Retinal pigment epithelial cell (primary cell): Measurements from ENCODE around the gene NFATC2.
"Not testable (repeated sequence)": the region's sequence is repeated elsewhere in the genome, so short reads cannot be mapped to it uniquely, and the experiment has no call there.

ENCODE experiments used
- DNase-seq: peaks from one replicate; pipeline ENCODE4 v3.0.0-alpha.2; 2010; ENCODE audit warnings: low read depth
- H3K4me3 ChIP-seq: 2 replicates; pipeline ENCODE4 v1.5.1; 2011; ENCODE audit warnings: mild to moderate bottlenecking, low read length, control low read depth, moderate library complexity
- TF ChIP-seq, protein P1 (sequence below): conservative IDR thresholded peaks from 2 replicates; pipeline ENCODE4 v1.5.1; 2011; ENCODE audit warnings: low read depth, low read length, control low read depth, inconsistent platforms

NFATC2 gene

DNA sequence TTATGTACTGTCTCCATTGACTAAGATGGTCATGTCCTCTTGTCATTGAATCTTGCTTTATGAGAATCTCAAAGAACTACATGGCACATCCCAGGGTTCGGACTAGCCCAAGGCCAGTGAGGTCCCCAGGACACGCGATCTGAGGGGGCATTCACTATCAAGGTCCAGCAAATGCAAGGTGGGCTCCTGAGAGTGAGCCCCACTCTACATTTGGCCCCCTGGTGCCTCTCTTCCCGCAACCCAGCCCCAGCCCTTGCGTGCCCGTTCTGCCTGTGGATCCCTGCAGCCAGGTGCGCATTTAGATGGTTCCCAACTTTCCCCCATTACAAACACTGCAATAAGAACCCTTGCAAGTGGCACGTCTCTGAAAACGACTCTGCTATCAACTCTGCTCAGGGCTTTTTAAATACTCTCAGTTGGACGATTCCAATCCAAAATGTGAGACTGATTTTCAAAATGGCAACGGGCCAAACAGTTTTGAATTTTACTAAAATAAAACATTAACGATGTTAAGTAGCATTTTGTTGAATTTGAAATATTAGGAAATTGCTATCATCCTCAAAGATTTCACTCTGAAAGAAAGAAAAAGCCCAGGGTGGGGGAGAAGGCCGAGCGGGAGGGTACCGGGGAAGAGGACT, 59.6 kb downstream of the NFATC2 start:
- H3K4me3 ChIP-seq = no peak overlapping the region
- DNase-seq = no peak
- TF ChIP-seq, protein P1, sequence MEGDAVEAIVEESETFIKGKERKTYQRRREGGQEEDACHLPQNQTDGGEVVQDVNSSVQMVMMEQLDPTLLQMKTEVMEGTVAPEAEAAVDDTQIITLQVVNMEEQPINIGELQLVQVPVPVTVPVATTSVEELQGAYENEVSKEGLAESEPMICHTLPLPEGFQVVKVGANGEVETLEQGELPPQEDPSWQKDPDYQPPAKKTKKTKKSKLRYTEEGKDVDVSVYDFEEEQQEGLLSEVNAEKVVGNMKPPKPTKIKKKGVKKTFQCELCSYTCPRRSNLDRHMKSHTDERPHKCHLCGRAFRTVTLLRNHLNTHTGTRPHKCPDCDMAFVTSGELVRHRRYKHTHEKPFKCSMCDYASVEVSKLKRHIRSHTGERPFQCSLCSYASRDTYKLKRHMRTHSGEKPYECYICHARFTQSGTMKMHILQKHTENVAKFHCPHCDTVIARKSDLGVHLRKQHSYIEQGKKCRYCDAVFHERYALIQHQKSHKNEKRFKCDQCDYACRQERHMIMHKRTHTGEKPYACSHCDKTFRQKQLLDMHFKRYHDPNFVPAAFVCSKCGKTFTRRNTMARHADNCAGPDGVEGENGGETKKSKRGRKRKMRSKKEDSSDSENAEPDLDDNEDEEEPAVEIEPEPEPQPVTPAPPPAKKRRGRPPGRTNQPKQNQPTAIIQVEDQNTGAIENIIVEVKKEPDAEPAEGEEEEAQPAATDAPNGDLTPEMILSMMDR = no peak

DNA sequence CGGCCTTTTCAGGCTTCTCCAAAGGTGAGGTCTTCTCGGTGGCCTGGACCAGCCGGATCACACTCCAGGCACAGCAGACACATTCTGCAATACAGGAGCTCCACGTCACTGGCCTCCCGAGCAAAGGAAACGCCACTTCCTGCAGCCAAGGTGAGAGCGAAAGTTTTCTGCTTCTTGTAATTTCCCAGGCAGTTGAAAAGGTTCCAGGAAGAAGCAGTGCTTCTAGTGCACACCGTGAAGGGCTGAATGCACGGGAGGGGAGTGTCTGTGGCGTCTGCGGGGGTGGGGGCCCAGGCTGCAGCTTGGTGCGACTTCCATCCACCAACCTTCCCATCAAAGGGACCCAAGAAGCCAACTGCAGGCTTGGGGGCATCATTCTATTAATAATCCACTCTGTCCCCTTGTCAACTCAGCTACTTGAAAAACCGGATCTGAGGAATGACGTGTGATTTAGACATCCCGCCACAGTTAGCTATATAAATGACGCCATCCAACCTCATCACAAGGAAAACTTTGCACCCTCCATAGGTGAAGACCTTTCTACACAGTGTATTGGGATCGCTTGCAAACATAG, 61.1 kb downstream of the NFATC2 start:
- no peak overlapping the region for H3K4me3 ChIP-seq
- TF ChIP-seq, protein P1 = no peak
- DNase-seq = no peak

DNA sequence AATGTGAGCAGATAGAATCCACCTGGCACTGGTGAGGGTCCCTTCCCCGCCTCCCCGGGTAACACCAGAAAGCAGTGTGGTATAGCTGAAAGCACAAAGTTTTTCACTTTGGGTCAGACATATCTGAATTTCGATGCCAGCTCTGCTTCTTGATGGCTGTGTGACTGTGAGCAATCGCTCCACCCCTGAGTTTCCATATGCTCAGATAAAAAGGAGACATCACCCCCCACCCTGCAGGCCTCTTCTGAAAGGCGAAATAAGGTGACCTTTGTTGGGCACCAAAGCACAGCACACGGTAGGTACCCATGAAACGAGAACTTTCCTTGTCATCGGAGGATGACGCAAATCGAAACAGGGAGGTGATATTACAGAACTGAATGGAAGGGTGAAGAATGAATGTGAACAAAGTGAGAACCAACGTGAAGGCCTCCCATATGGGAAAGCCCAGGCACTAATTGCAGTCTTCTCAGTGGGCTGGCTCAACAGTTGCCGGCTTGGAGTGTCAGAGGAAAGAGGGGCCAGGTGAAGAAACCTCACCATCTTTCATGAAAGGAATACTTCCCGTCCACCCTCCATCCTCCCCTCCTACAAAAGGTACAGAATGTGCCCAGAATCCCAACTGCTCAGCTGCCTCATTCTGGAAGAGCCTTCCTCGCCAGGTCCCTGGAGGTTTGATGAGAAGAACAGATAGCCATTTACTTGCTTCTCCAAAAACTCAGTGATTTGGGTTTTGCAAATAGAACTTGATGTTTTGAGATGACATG, 61.8 kb downstream of the NFATC2 start:
- H3K4me3 ChIP-seq = no peak overlapping the region
- no peak for DNase-seq
- TF ChIP-seq, protein P1 = no peak

DNA sequence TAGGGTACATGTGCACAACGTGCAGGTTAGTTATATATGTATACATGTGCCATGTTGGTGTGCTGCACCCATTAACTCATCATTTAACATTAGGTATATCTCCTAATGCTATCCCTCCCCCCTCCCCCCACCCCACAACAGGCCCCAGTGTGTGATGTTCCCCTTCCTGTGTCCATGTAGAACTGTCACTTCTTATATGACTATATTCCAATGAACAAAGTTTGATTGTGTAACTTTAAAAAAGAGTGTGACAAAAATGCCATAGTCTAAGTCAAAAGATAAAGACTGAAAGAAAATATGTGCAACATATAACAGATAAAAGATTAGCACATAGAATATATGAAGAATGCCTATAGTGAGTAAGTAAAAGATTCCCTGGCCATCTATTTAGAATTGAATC, 66.4 kb downstream of the NFATC2 start:
- not testable (repeated sequence) for H3K4me3 ChIP-seq, DNase-seq

DNA sequence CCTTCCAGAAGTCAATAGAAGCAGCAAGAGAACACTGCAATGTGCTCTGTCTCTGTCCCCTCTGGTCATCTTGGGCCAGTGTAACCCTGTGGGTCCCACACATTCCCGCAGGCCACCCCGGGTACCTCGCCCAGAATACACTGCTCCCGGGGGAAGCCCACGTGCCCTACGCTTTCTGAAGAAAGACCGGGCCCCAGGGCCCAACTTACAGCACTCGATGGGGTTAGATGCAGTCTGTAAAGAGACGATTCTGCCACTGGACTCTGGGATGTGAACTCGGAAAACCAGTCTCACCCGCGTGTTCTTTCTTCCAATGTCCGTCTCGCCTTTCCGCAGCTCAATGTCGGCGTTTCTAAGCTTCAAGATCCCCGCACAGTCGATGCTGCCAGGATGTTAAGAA, 68.7 kb downstream of the NFATC2 start:
- H3K4me3 ChIP-seq = no peak overlapping the region
- TF ChIP-seq, protein P1 = no peak
- no peak for DNase-seq

DNA sequence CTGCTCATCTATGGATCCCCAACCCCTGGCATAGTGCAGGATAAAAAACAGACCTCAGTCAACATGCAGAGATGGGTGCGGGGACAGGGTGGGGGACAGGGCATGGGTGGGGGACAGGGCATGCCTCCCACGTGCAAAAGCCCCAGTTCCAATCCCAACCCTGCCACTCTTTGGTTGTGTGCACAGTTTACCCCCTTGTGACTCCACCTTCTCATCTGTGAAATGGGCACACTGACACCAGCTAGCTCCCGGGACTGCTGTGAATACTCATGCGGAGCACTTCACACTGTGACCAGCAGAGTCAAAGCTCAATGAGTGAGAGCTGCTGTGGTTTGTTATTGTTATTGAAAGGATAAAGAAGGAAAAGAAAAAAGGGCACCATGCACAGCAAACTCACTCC, 69.3 kb downstream of the NFATC2 start:
- TF ChIP-seq, protein P1 = no peak
- no peak for DNase-seq
- H3K4me3 ChIP-seq = no peak overlapping the region

DNA sequence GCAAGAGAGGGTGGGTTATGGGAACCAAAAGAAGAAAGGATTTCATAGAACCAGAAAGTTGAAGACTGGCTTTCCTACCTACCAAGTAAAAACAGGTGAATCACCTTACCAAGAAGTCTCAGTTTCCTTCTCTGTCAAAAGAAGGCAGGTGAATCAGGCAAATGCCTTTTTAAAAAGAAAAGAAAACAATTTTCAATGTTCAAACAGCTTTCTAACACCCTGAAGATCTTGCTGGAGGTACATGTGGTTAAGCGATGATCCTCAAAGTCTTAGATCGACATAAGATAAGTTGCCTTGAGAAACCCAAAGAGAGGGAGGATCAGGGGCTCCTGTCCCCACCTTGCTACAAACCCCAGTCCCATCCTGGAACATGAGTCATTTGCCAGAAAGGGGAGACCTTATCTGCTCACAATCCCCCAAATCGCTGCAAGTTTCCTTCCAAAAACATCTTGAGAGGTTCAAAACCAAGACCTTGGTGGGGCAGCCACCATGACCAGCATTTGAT, 71.6 kb downstream of the NFATC2 start:
- H3K4me3 ChIP-seq = no peak overlapping the region
- no peak for DNase-seq
- TF ChIP-seq, protein P1 = no peak
